ENCODE data around the gene CRYAB. TPM values are rescaled to one million over a fixed set of nuclear protein-coding genes. Genes with fewer than 3 reads are reported as not detected.

Gene CRYAB
- total and polyA plus RNA-seq, 8 donors = 28.4 to 207 (median 80.7) TPM

DNA sequence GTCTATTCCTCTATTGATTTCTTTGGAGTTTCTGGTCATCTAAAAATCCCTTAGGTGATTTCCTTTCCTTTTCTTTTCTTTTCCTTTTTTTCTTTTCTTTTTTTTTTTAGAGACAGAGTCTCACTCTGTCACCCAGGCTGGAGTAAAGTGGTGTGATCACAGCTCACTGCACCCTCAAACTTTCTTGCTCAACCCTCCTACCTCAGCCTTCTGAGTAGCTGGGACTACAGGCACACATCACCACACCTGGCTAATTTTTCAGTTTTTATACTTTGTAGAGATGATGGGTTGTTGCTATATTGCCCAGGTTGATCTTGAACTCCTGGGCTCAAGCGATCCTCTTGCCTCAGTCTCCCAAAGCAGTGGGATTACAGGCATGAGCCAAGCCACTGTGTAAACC, 5.2 kb upstream of the CRYAB start:
- peak overlapping the region in 1 of 5 donors; percentile 87 for H3K27ac ChIP-seq
- H3K36me3 ChIP-seq = no peaks in the 10 kb centered on the region
- no peak for TF ChIP-seq POLR2A (IDR thresholded peaks at IDR 0.05)
- TF ChIP-seq, protein P1, sequence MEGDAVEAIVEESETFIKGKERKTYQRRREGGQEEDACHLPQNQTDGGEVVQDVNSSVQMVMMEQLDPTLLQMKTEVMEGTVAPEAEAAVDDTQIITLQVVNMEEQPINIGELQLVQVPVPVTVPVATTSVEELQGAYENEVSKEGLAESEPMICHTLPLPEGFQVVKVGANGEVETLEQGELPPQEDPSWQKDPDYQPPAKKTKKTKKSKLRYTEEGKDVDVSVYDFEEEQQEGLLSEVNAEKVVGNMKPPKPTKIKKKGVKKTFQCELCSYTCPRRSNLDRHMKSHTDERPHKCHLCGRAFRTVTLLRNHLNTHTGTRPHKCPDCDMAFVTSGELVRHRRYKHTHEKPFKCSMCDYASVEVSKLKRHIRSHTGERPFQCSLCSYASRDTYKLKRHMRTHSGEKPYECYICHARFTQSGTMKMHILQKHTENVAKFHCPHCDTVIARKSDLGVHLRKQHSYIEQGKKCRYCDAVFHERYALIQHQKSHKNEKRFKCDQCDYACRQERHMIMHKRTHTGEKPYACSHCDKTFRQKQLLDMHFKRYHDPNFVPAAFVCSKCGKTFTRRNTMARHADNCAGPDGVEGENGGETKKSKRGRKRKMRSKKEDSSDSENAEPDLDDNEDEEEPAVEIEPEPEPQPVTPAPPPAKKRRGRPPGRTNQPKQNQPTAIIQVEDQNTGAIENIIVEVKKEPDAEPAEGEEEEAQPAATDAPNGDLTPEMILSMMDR (IDR thresholded peaks at IDR 0.05) = no peak
- no peak for TF ChIP-seq EP300 (IDR thresholded peaks at IDR 0.05)
- no peak for TF ChIP-seq POLR2AphosphoS5 (IDR thresholded peaks at IDR 0.05)
- H3K9me3 ChIP-seq = no peaks in the 10 kb centered on the region
- H3K27me3 ChIP-seq = peaks cover 0 to 19% (median 10%) of the 10 kb centered on the region in 3 donors
- WGBS, 5 donors = 88 to 100% (median 97%) methylated on average over 1 of the region's 1 CpG
- no peak for DNase-seq
- intact Hi-C loops (cut with DNase I; ENCODE audit: low total_unique reads) = no loop called here
- no peak overlapping the region for H3K4me3 ChIP-seq
- peaks cover 0 to 51% (median 23%) of the 10 kb centered on the region in 4 donors for H3K4me1 ChIP-seq

DNA sequence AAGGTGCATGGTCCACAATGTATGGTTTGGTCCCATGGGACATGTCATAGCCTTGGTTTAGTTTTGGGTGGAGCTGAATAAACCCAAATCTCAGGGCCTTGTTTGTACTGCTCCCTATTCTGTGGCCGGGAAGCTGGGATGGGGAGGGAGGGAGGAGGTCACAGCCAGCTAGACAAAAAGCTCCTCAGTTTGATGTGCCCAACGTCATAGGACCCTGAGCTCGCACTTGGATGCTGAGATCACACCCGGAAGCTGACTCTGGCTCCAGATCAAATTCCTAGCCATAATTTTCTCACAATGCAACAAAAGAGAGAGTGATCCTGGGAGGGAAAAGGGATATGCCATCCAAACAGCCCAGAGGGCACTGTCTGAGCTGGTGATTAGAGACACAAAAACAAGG, 2.4 kb upstream of the CRYAB start:
- Histone ChIP-seq H3K4me3 (peak overlapping the region; percentile 46 to 57 (median 51)), H3K27me3 (peaks cover 0 to 19% (median 10%) of the 10 kb centered on the region in 3 donors), H3K27ac (peak overlapping the region; percentile 49 to 94 (median 85)), H3K4me1 (peaks cover 0 to 48% (median 18%) of the 10 kb centered on the region in 4 donors), H3K9me3 (no peaks in the 10 kb centered on the region), H3K36me3 (peaks cover 0 to under 1% (median 0%) of the 10 kb centered on the region in 4 donors)
- peak in 1 of 2 donors; percentile 82 for DNase-seq
- TF ChIP-seq, protein P1 (IDR thresholded peaks at IDR 0.05) = no peak
- TF ChIP-seq POLR2AphosphoS5 (IDR thresholded peaks at IDR 0.05) = peak in 2 of 3 donors; percentile 21 to 66
- intact Hi-C loops (cut with DNase I; ENCODE audit: low total_unique reads) = no loop called here
- WGBS, 5 donors = 42 to 57% (median 44%) methylated on average over 4 of the region's 4 CpGs

DNA sequence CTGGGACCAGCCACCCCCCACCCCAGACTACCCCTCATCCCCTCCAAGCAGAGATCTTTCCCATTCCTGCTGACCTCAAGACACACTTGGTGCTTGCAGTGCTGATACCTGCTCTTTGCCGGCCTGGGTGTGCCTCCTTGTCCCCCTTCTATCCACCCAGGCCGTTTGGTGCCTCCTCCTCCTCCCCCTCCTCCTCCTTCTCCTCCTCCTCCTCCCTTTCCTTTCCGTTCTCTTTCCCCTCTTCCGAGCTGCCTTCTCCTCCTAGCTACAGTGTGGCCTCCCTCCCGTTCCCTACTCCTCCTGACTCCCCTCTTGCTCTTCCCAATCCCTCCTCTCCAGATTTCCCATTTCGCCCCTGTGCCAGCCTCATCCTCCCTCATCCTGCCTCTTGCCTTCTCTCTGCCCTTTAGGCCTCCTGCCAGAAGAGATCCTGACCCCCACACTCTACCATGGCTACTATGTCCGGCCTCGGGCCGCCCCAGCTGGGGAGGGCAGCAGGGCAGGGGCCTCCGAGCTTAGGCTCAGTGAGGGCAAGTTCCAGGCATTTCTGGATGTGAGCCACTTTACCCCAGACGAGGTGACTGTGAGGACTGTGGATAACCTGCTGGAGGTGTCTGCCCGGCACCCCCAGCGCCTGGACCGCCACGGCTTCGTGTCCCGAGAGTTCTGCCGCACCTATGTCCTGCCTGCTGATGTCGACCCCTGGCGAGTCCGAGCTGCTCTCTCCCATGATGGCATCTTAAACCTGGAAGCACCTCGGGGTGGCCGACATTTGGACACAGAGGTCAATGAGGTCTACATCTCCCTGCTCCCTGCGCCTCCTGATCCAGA, 1.7 kb upstream of the CRYAB start:
- Histone ChIP-seq H3K27me3 (peaks cover 0 to 19% (median 10%) of the 10 kb centered on the region in 3 donors), H3K4me1 (peaks cover 0 to 43% (median 16%) of the 10 kb centered on the region in 4 donors), H3K4me3 (peak overlapping the region; percentile 46 to 57 (median 51)), H3K9me3 (no peaks in the 10 kb centered on the region), H3K27ac (peak overlapping the region; percentile 49 to 94 (median 85)), H3K36me3 (peaks cover 0 to 6% (median 0%) of the 10 kb centered on the region in 4 donors)
- 57 to 76% (median 73%) methylated on average over 21 to 24 of the region's 24 CpGs for WGBS, 5 donors
- peak in 1 of 2 donors; percentile 48 for DNase-seq
- TF ChIP-seq POLR2AphosphoS5 (IDR thresholded peaks at IDR 0.05) (no peak), EP300 (IDR thresholded peaks at IDR 0.05) (no peak), POLR2A (IDR thresholded peaks at IDR 0.05) (no peak)
- TF ChIP-seq, protein P1 (IDR thresholded peaks at IDR 0.05) = no peak
- intact Hi-C loops (cut with DNase I; ENCODE audit: low total_unique reads) = no loop called here

DNA sequence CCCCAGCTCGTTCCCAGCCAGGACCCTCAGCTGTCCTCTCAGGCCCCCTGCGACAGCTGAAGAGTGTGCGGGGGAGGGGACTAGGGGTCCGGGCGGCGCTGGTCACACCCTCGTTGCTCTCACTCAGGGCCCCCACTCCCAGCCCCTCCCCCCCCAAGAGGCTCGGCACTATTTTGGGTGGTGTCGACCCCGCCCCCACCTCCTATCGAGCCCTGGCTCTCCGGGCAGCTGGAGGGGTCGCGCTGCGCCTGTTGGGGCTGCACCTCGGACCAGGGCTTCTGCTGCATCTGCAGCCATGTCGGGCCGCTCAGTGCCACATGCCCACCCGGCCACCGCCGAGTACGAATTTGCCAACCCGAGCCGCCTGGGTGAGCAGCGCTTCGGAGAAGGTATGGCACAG, 965 bp upstream of the CRYAB start, which contains the start of gene HSPB2:
HSPB2 (plus strand) TSS at position 200 of the 400 bp plus-strand sequence; CDS start at position 296, 96 bp downstream.
- peaks cover 0 to 19% (median 10%) of the 10 kb centered on the region in 3 donors for H3K27me3 ChIP-seq
- no peaks in the 10 kb centered on the region for H3K9me3 ChIP-seq
- peak within 1 kb of the TSS; percentile 46 to 57 (median 51) for H3K4me3 ChIP-seq
- intact Hi-C loops (cut with DNase I; ENCODE audit: low total_unique reads) = no loop called here
- DNase-seq = peak in 1 of 2 donors; percentile 51
- no peak for TF ChIP-seq POLR2A (IDR thresholded peaks at IDR 0.05)
- no peak for TF ChIP-seq EP300 (IDR thresholded peaks at IDR 0.05)
- TF ChIP-seq, protein P1 (IDR thresholded peaks at IDR 0.05) = no peak
- TF ChIP-seq POLR2AphosphoS5 (IDR thresholded peaks at IDR 0.05) = no peak
- peak within 1 kb of the TSS; percentile 49 to 94 (median 85) for H3K27ac ChIP-seq
- peaks cover 0 to 38% (median 13%) of the 10 kb centered on the region in 4 donors for H3K4me1 ChIP-seq
- H3K36me3 ChIP-seq = peaks cover 0 to 13% (median 0%) of the 10 kb centered on the region in 4 donors
- 9 to 17% (median 16%) methylated on average over 9 to 26 of the region's 26 CpGs for WGBS, 5 donors

Measured in stomach (tissue), 9 donors.